HepG2 (cell line): ENCODE data around the gene JPH2. TPM values are rescaled to one million over a fixed set of nuclear protein-coding genes. Genes with fewer than 3 reads are reported as not detected.

ENCODE experiments used
- ATRX ChIP-seq: sonication (generic); formaldehyde crosslinking; IDR thresholded peaks from 2 replicates; pipeline ENCODE4 v1.4.0; 2020; ENCODE audit warnings: missing genetic modification reagents, borderline replicate concordance
- CBFB ChIP-seq: sonication (generic); formaldehyde crosslinking; IDR thresholded peaks from 2 replicates; pipeline ENCODE4 v1.4.0; 2020; ENCODE audit warnings: missing genetic modification reagents
- CENPBD1 ChIP-seq: sonication (generic); formaldehyde crosslinking; IDR thresholded peaks from 2 replicates; pipeline ENCODE4 v1.8.0; 2022; ENCODE audit warnings: missing genetic modification reagents, low read depth, mild to moderate bottlenecking, borderline replicate concordance
- DMAP1 ChIP-seq: IDR thresholded peaks from 2 replicates; pipeline ENCODE4 v1.6.1; 2016
- EED ChIP-seq: sonication (generic); formaldehyde crosslinking; IDR thresholded peaks from 2 replicates; pipeline ENCODE4 v1.5.0; 2020; ENCODE audit warnings: mild to moderate bottlenecking, missing genetic modification reagents
- GABPA ChIP-seq, 2 experiments: IDR thresholded peaks; 2 replicates each; pipeline ENCODE4 v1.6.1; 2011 to 2016; ENCODE audit warnings: low read depth in 2 of 2, low read length in 1 of 2, missing biosample characterization in 1 of 2, missing genetic modification characterization in 1 of 2
- HNRNPLL ChIP-seq: fragments of 200-400 bp; formaldehyde crosslinking; IDR thresholded peaks from 2 replicates; pipeline ENCODE4 v1.6.1; 2017; ENCODE audit warnings: mild to moderate bottlenecking, low read depth, low read length; ENCODE audit not compliant: poor library complexity, severe bottlenecking
- HOXA5 ChIP-seq: sonication (generic); formaldehyde crosslinking; IDR thresholded peaks from 2 replicates; pipeline ENCODE4 v1.4.0; 2020; ENCODE audit warnings: missing genetic modification reagents
- HOXD1 ChIP-seq: sonication (generic); formaldehyde crosslinking; IDR thresholded peaks from 2 replicates; pipeline ENCODE4 v1.5.0; 2020; ENCODE audit warnings: missing genetic modification reagents
- LCORL ChIP-seq, 2 experiments: fragments of 450-650 bp in 1 of 2; sonication (generic) in 1 of 2; formaldehyde crosslinking in 1 of 2; IDR thresholded peaks; 2 replicates each; pipeline versions ENCODE4 v1.5.0 to v1.6.1; 2017 to 2020; ENCODE audit warnings: antibody characterized with exemption in 1 of 2, missing genetic modification reagents in 1 of 2
- MLX ChIP-seq: IDR thresholded peaks from 2 replicates; pipeline ENCODE4 v1.6.1; 2016
- NCOA5 ChIP-seq: sonication (generic); formaldehyde crosslinking; IDR thresholded peaks from 2 replicates; pipeline ENCODE4 v1.4.0; 2020; ENCODE audit warnings: missing genetic modification reagents
- PAF1 ChIP-seq: IDR thresholded peaks from 2 replicates; pipeline ENCODE4 v1.6.1; 2016; ENCODE audit warnings: missing genetic modification reagents, missing compliant biosample characterization
- REST ChIP-seq, 2 experiments: IDR thresholded peaks; 2 replicates each; pipeline ENCODE4 v1.6.1; 2011 to 2012; ENCODE audit warnings: low read length in 2 of 2, borderline replicate concordance in 1 of 2, low read depth in 1 of 2, mild to moderate bottlenecking in 1 of 2, moderate library complexity in 1 of 2
- SRSF1 ChIP-seq: fragments of 200-400 bp; formaldehyde crosslinking; optimal IDR thresholded peaks from 2 replicates; pipeline ENCODE3; 2017; ENCODE audit warnings: mild to moderate bottlenecking, low read depth, low read length, moderate library complexity
- TBP ChIP-seq: sonication (generic); formaldehyde crosslinking; IDR thresholded peaks from 2 replicates; pipeline ENCODE4 v1.5.0; 2020; ENCODE audit warnings: missing genetic modification reagents
- ZIK1 ChIP-seq: sonication (generic); formaldehyde crosslinking; IDR thresholded peaks from 2 replicates; pipeline ENCODE4 v1.5.0; 2020; ENCODE audit warnings: mild to moderate bottlenecking, low read depth, missing genetic modification reagents, borderline replicate concordance
- ZNF430 ChIP-seq: sonication (generic); formaldehyde crosslinking; IDR thresholded peaks from 2 replicates; pipeline ENCODE4 v1.9.0; 2021; ENCODE audit warnings: mild to moderate bottlenecking, missing genetic modification reagents
- ZNF431 ChIP-seq: sonication (generic); formaldehyde crosslinking; IDR thresholded peaks from 2 replicates; pipeline ENCODE4 v1.9.0; 2022; ENCODE audit warnings: missing genetic modification reagents, low read depth, mild to moderate bottlenecking, borderline replicate concordance
- ZNF460 ChIP-seq: sonication (generic); formaldehyde crosslinking; IDR thresholded peaks from 2 replicates; pipeline ENCODE4 v1.5.1; 2020; ENCODE audit warnings: missing genetic modification reagents, mild to moderate bottlenecking, borderline replicate concordance
- ZNF468 ChIP-seq: sonication (generic); formaldehyde crosslinking; IDR thresholded peaks from 2 replicates; pipeline ENCODE4 v1.8.0; 2022; ENCODE audit warnings: mild to moderate bottlenecking, moderate library complexity, missing genetic modification reagents
- ZNF749 ChIP-seq: sonication (generic); formaldehyde crosslinking; IDR thresholded peaks from 2 replicates; pipeline ENCODE4 v1.8.0; 2022; ENCODE audit warnings: mild to moderate bottlenecking, missing genetic modification reagents, moderate library complexity, borderline replicate concordance
- polyA plus RNA-seq, 8 experiments: library from polyadenylated mRNA; depleted of rRNA in 3 of 8; stranded (reverse) in 7 of 8; unstranded in 1 of 8; fragments of >200 nt; fragmentation: Illumina TruSeq in 4 of 8; extraction: Trizol in 4 of 8; gene quantifications; 2 replicates each; pipeline versions ENCODE4 v1.2.1 to v1.2.3, GENCODE V29; 2011 to 2016; ENCODE audit warnings: low read depth in 4 of 8, missing spikeins in 1 of 8, mixed read lengths in 1 of 8; ENCODE audit not compliant: insufficient read depth in 1 of 8
- total RNA-seq, 5 experiments: library from RNA; depleted of rRNA; stranded (reverse); fragments of >200 nt; fragmentation: Illumina TruSeq; extraction: Trizol; gene quantifications; 2 replicates each; pipeline ENCODE4 v1.2.3, GENCODE V29; 2016; ENCODE audit warnings: low read depth in 1 of 5
- TF ChIP-seq, protein P1 (sequence below): sonication (generic); formaldehyde crosslinking; conservative IDR thresholded peaks from 2 replicates; pipeline ENCODE4 v1.8.0; 2022; ENCODE audit warnings: low read depth, missing genetic modification reagents
- TF ChIP-seq, protein P2 (sequence below): sonication (generic); formaldehyde crosslinking; IDR thresholded peaks from 2 replicates; pipeline ENCODE4 v1.4.0; 2020; ENCODE audit warnings: mild to moderate bottlenecking, missing genetic modification reagents, borderline replicate concordance

JPH2 gene
- total and polyA plus RNA-seq, 2 of the 13 experiments (the other 11 are each of a cell fraction or from before 2014, with no cell fraction given): 0.42 TPM; not detected in 1

DNA sequence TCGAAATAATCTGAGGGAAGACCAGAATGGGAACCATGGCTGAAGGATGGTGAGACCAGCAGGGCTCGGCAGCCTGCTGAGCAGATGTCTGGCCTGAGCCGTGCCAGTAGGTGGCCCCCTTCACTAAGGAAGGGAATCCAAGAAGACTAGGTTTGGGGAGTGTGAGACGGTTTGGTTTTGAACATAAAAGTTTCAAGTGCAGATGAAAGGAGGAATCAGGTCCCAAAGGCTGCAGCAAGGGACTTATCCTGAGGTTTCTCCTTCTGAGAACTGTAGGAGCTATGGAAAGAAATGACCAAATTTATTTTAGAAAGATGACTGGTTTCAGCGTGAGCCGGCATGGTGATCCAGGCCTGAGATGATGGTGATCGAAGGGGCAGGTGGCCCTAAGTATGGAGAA, 28.1 kb upstream of the JPH2 start (continued):
- TF ChIP-seq HOXD1 (CRISPR knock-in tag) (no peak), TBP (CRISPR knock-in tag) (no peak), CENPBD1 (CRISPR knock-in tag) (no peak), SRSF1 (no peak), ZNF749 (CRISPR knock-in tag) (no peak), ZNF430 (no peak), EED (CRISPR knock-in tag) (no peak), MLX (CRISPR knock-in tag) (no peak), GABPA (IDR thresholded peaks at IDR 0.05; ENCODE audit: low read depth, low read length) (no peak), GABPA (CRISPR knock-in tag; IDR thresholded peaks at IDR 0.05; ENCODE audit: low read depth) (no peak), ATRX (CRISPR knock-in tag) (no peak), HOXA5 (no peak), LCORL (IDR thresholded peaks at IDR 0.05) (no peak), LCORL (CRISPR knock-in tag; IDR thresholded peaks at IDR 0.05) (no peak), REST (IDR thresholded peaks at IDR 0.05; ENCODE audit: borderline replicate concordance in 1 of 2, low read depth in 1 of 2, low read length in 2 of 2) (no peak), ZIK1 (CRISPR knock-in tag) (no peak), CBFB (peak; percentile 57; the same call in 1 of the 2 replicates), ZNF460 (no peak), ZNF468 (CRISPR knock-in tag) (no peak), DMAP1 (CRISPR knock-in tag) (no peak), ZNF431 (CRISPR knock-in tag) (no peak), HNRNPLL (no peak), PAF1 (no peak), NCOA5 (CRISPR knock-in tag) (no peak)
- TF ChIP-seq, protein P1, sequence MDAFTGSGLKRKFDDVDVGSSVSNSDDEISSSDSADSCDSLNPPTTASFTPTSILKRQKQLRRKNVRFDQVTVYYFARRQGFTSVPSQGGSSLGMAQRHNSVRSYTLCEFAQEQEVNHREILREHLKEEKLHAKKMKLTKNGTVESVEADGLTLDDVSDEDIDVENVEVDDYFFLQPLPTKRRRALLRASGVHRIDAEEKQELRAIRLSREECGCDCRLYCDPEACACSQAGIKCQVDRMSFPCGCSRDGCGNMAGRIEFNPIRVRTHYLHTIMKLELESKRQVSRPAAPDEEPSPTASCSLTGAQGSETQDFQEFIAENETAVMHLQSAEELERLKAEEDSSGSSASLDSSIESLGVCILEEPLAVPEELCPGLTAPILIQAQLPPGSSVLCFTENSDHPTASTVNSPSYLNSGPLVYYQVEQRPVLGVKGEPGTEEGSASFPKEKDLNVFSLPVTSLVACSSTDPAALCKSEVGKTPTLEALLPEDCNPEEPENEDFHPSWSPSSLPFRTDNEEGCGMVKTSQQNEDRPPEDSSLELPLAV (CRISPR knock-in tag): no peak
- TF ChIP-seq, protein P2, sequence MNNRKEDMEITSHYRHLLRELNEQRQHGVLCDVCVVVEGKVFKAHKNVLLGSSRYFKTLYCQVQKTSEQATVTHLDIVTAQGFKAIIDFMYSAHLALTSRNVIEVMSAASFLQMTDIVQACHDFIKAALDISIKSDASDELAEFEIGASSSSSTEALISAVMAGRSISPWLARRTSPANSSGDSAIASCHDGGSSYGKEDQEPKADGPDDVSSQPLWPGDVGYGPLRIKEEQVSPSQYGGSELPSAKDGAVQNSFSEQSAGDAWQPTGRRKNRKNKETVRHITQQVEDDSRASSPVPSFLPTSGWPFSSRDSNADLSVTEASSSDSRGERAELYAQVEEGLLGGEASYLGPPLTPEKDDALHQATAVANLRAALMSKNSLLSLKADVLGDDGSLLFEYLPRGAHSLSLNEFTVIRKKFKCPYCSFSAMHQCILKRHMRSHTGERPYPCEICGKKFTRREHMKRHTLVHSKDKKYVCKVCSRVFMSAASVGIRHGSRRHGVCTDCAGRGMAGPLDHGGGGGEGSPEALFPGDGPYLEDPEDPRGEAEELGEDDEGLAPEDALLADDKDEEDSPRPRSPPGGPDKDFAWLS (CRISPR knock-in tag): no peak
